NB4 (cell line): ENCODE measurements around the gene CALCOCO1.

Source experiments
- CTCF ChIP-seq: IDR thresholded peaks from one replicate; pipeline ENCODE4 v1.5.1; 2012; ENCODE audit warnings: low read depth, low read length
- POLR2A ChIP-seq: IDR thresholded peaks from 2 replicates; pipeline ENCODE4 v1.6.1; 2011; ENCODE audit warnings: mild to moderate bottlenecking; ENCODE audit not compliant: insufficient read length; ENCODE audit errors: extremely low read depth

- TF ChIP-seq CTCF (no peak), POLR2A (no peak)
Measured at GRCh38 chr12:53758081-53758729, 31.0 kb upstream of the CALCOCO1 start.
